Liver (tissue), 3 donors: Measurements from ENCODE around the gene TMEM223.

ENCODE experiments used
- CTCF ChIP-seq: fragments of 150-350 bp; IDR thresholded peaks from 2 replicates; pipeline ENCODE4 v1.5.1; 2017; ENCODE audit warnings: improper control_type of control experiment, low read depth, low read length; ENCODE audit not compliant: missing input control
- RAD21 ChIP-seq, 2 donors: IDR thresholded peaks; 2 replicates each; pipeline ENCODE4 v1.6.1; 2016; ENCODE audit warnings: antibody characterized with exemption in 2 of 2, mild to moderate bottlenecking in 2 of 2
- SP1 ChIP-seq: IDR thresholded peaks from 2 replicates; pipeline ENCODE4 v1.6.1; 2018; ENCODE audit warnings: antibody characterized with exemption, mild to moderate bottlenecking
- TAF1 ChIP-seq: conservative IDR thresholded peaks from 2 replicates; pipeline ENCODE4 v1.6.1; 2016; ENCODE audit warnings: antibody characterized with exemption, mild to moderate bottlenecking
- TF ChIP-seq, protein P1 (sequence below): IDR thresholded peaks from 2 replicates; pipeline ENCODE4 v1.6.1; 2016; ENCODE audit warnings: antibody characterized with exemption
- donor health status: healthy.
- donor health status: healthy.

- TF ChIP-seq TAF1 (no peak), CTCF (no peak), RAD21 (IDR thresholded peaks at IDR 0.05) (no peak), SP1 (no peak)
- TF ChIP-seq, protein P1, sequence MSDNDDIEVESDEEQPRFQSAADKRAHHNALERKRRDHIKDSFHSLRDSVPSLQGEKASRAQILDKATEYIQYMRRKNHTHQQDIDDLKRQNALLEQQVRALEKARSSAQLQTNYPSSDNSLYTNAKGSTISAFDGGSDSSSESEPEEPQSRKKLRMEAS: no peak
Measured at GRCh38 chr11:62823677-62824076, 31.9 kb upstream of the TMEM223 start.
